Panc1 (cell line): ENCODE results near the gene RAB26. TPM values are rescaled to one million over a fixed set of nuclear protein-coding genes. Genes with fewer than 3 reads are reported as not detected.

Experiments
- ATAC-seq: fragments of 200-7000 bp; cut with Tn5 transposase; 2 replicates; pipeline ENCODE4 v1.9.1; 2020; ENCODE audit warnings: mild to moderate bottlenecking, moderate library complexity
- BruUV-seq: library from RNA; stranded (reverse); fragments of 400-500 nt; replicated peaks from 2 replicates; lab custom pipeline; 2021; lab: Mats Ljungman, UMichigan
- CTCF ChIA-PET: fragments of 300-600 bp; sonication (Branson Sonifier 250); formaldehyde crosslinking; loops from one replicate; lab custom pipeline; 2022; ENCODE audit warnings: antibody characterized with exemption; lab: Charles Lee
- POLR2A ChIA-PET: fragments of 300-600 bp; sonication (Branson Sonifier 250); formaldehyde crosslinking; loops from one replicate; lab custom pipeline; 2022; ENCODE audit warnings: antibody characterized with exemption; lab: Charles Lee
- DNase-seq: peaks from one replicate; pipeline ENCODE4 v3.0.0-alpha.2; 2010; ENCODE audit warnings: low read depth, low spot score
- H3K27ac ChIP-seq: 2 replicates; pipeline ENCODE4 v1.5.1; 2011; ENCODE audit warnings: mild to moderate bottlenecking, low read length, inconsistent platforms
- H3K27me3 ChIP-seq: fragments of 200-500 bp; sonication (Bioruptor generic); 2 replicates; pipeline ENCODE4 v1.6.0; 2014; ENCODE audit warnings: low read length, inconsistent platforms; ENCODE audit not compliant: control insufficient read depth, insufficient read depth
- H3K36me3 ChIP-seq: fragments of 200-500 bp; sonication (Bioruptor generic); 2 replicates; pipeline ENCODE4 v1.5.1; 2014; ENCODE audit warnings: inconsistent platforms, mild to moderate bottlenecking, low read length, moderate library complexity; ENCODE audit not compliant: control insufficient read depth, insufficient read depth
- H3K4me1 ChIP-seq: 2 replicates; pipeline ENCODE4 v1.5.1; 2011; ENCODE audit warnings: inconsistent platforms, mild to moderate bottlenecking, low read length, moderate library complexity; ENCODE audit not compliant: control insufficient read depth, insufficient read depth
- H3K4me3 ChIP-seq, 2 experiments: 2 replicates each; pipeline ENCODE4 v1.5.1; 2011 to 2012; ENCODE audit warnings: low read depth in 2 of 2, low read length in 2 of 2, mild to moderate bottlenecking in 2 of 2, inconsistent platforms in 1 of 2, moderate library complexity in 1 of 2
- H3K9me3 ChIP-seq: fragments of 200-500 bp; sonication (Bioruptor generic); 2 replicates; pipeline ENCODE4 v1.5.1; 2014; ENCODE audit warnings: low read depth, mild to moderate bottlenecking, inconsistent platforms, low read length, moderate library complexity; ENCODE audit not compliant: control insufficient read depth, insufficient read depth
- POLR2AphosphoS5 ChIP-seq: IDR thresholded peaks from 2 replicates; pipeline ENCODE4 v1.6.1; 2012; ENCODE audit warnings: mild to moderate bottlenecking, low read depth, low read length, moderate library complexity
- SIN3A ChIP-seq: IDR thresholded peaks from 2 replicates; pipeline ENCODE4 v1.6.1; 2012; ENCODE audit warnings: low read depth, mild to moderate bottlenecking, low read length, moderate library complexity, borderline replicate concordance; ENCODE audit not compliant: insufficient read depth
- TCF7L2 ChIP-seq: IDR thresholded peaks from 2 replicates; pipeline ENCODE4 v1.6.1; 2011; ENCODE audit warnings: mild to moderate bottlenecking, low read depth, low read length, inconsistent platforms
- in situ Hi-C: cut with HindIII; loops from 2 replicates; pipeline ENCODE4 v1.10.0; 2016; ENCODE audit warnings: low sequenced_read_pairs, low pct_unique_long_range_greater_than_20kb
- intact Hi-C: fragments of 100-400 bp; cut with micrococcal nuclease; formaldehyde crosslinking; loops from one replicate; pipeline ENCODE4 v1.10.0; 2022; ENCODE audit not compliant: unreplicated experiment
- total RNA-seq: library from RNA; stranded (reverse); gene quantifications from one replicate; pipeline ENCODE4 v1.2.1, GENCODE V29; 2021; ENCODE audit not compliant: unreplicated experiment
- TF ChIP-seq, protein P1 (sequence below): fragments of 450-650 bp; IDR thresholded peaks from 2 replicates; pipeline ENCODE4 v1.5.1; 2017; ENCODE audit warnings: mild to moderate bottlenecking
- TF ChIP-seq, protein P2 (sequence below), 2 experiments: IDR thresholded peaks; 2 replicates each; pipeline ENCODE4 v1.6.1; 2011 to 2012; ENCODE audit warnings: low read depth in 2 of 2, control low read depth in 1 of 2, low read length in 1 of 2, mild to moderate bottlenecking in 1 of 2, moderate library complexity in 1 of 2; ENCODE audit not compliant: insufficient read depth in 1 of 2

RAB26 gene
- total RNA-seq, 1 experiment from 2014 or later, result 92.2 TPM

DNA sequence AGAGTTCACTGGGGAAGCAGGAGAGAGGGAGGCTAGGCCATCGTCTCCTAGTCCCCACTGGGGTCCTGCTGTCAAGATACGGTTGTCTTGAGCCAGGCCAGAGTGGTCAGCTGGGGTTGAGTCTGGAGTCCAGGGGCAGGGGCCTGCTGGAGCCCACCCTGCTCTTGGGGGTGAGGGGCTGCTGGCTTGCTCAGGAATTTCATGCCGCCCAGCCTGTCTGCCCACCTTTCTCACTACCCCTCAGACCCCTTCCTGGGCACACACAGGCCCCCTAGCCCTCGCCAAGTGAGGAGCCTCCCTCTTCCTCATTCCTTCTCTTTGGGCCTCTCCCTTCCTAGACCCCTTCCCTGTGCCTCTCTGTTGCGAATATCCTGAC lies 8.4 kb downstream of the RAB26 start:
- Histone ChIP-seq H3K27me3 (no peaks in the 10 kb centered on the region), H3K27ac (peak overlapping the region; percentile 87), H3K4me1 (peaks cover 42% of the 10 kb centered on the region), H3K9me3 (no peaks in the 10 kb centered on the region), H3K4me3 (peak overlapping the region; percentile 98 to 99), H3K36me3 (peaks cover 15% of the 10 kb centered on the region; the same call in 1 of the 2 replicates)
- ATAC-seq (no peak), DNase-seq (no peak)
- TF ChIP-seq TCF7L2 (no peak), POLR2AphosphoS5 (no peak), SIN3A (no peak)
- TF ChIP-seq, protein P1, sequence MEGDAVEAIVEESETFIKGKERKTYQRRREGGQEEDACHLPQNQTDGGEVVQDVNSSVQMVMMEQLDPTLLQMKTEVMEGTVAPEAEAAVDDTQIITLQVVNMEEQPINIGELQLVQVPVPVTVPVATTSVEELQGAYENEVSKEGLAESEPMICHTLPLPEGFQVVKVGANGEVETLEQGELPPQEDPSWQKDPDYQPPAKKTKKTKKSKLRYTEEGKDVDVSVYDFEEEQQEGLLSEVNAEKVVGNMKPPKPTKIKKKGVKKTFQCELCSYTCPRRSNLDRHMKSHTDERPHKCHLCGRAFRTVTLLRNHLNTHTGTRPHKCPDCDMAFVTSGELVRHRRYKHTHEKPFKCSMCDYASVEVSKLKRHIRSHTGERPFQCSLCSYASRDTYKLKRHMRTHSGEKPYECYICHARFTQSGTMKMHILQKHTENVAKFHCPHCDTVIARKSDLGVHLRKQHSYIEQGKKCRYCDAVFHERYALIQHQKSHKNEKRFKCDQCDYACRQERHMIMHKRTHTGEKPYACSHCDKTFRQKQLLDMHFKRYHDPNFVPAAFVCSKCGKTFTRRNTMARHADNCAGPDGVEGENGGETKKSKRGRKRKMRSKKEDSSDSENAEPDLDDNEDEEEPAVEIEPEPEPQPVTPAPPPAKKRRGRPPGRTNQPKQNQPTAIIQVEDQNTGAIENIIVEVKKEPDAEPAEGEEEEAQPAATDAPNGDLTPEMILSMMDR, result no peak
- TF ChIP-seq, protein P2, sequence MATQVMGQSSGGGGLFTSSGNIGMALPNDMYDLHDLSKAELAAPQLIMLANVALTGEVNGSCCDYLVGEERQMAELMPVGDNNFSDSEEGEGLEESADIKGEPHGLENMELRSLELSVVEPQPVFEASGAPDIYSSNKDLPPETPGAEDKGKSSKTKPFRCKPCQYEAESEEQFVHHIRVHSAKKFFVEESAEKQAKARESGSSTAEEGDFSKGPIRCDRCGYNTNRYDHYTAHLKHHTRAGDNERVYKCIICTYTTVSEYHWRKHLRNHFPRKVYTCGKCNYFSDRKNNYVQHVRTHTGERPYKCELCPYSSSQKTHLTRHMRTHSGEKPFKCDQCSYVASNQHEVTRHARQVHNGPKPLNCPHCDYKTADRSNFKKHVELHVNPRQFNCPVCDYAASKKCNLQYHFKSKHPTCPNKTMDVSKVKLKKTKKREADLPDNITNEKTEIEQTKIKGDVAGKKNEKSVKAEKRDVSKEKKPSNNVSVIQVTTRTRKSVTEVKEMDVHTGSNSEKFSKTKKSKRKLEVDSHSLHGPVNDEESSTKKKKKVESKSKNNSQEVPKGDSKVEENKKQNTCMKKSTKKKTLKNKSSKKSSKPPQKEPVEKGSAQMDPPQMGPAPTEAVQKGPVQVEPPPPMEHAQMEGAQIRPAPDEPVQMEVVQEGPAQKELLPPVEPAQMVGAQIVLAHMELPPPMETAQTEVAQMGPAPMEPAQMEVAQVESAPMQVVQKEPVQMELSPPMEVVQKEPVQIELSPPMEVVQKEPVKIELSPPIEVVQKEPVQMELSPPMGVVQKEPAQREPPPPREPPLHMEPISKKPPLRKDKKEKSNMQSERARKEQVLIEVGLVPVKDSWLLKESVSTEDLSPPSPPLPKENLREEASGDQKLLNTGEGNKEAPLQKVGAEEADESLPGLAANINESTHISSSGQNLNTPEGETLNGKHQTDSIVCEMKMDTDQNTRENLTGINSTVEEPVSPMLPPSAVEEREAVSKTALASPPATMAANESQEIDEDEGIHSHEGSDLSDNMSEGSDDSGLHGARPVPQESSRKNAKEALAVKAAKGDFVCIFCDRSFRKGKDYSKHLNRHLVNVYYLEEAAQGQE (IDR thresholded peaks at IDR 0.05; ENCODE audit: insufficient read depth in 1 of 2, low read depth in 2 of 2, low read length in 1 of 2), result no peak
- intact Hi-C loops, result no loop called here
- ChIA-PET CTCF (interaction anchor here (0.7 kb wide), 1 partner anchor 982 kb away, joined by 4 read pairs; no protein-coding TSS in a partner anchor), POLR2A (interaction anchor here (0.5 kb wide), 1 partner anchor 12 kb away, joined by 3 read pairs; no protein-coding TSS in a partner anchor)
- in situ Hi-C loops, result no loop called here
- BruUV-seq, result TSS peak; percentile 90

DNA sequence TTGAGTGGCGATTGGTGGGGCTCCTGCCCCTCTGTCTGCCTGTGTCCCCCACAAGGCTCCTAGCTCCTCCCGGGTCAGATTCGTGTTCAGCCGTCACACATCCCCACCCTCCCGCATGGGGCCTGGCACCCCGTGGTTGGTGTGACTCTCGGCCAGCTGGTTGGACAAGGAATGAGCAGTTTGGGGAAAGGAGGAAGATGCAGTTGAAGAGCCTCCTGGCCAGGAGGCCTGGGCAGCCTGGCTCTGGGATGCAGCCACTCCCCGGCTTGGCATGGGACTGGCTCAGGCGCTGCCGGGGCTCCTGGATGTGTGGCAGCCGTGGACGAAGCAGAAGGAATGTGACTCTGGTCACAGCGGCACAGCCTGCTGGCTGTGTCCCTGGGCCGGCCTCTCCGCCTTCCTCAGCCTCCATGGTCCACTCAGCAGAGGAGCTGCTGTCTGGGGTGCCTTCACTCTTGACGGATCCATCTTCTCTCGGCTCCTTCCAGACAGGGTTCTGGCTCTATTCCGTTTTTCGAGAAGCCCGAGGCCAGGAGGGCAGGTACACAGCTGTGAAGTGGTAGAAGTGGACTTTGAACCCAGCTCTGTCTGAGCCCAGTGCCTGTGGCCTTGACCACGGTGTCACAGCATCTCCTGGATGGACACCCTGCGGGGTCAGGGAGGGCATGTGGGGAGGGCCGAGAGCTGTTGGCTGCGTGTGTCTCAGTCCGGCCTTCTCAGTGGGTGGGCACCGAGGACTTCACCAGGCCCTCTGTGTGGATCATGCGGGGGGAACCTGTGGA lies 9.2 kb downstream of the RAB26 start:
- Histone ChIP-seq H3K4me1 (peaks cover 39% of the 10 kb centered on the region), H3K4me3 (peak overlapping the region; percentile 98 to 99), H3K27ac (peak overlapping the region; percentile 87), H3K9me3 (no peaks in the 10 kb centered on the region), H3K36me3 (peaks cover 15% of the 10 kb centered on the region; the same call in 1 of the 2 replicates), H3K27me3 (no peaks in the 10 kb centered on the region)
- TF ChIP-seq, protein P2 (IDR thresholded peaks at IDR 0.05; ENCODE audit: insufficient read depth in 1 of 2, low read depth in 2 of 2, low read length in 1 of 2), result no peak
- no peak for TF ChIP-seq TCF7L2
- TF ChIP-seq, protein P1, result no peak
- TF ChIP-seq POLR2AphosphoS5, result no peak
- no peak for TF ChIP-seq SIN3A
- ChIA-PET POLR2A (interaction anchor here (0.5 kb wide), 1 partner anchor 11 kb away, joined by 3 read pairs; no protein-coding TSS in a partner anchor), CTCF (interaction anchor here (0.7 kb wide), 1 partner anchor 983 kb away, joined by 4 read pairs; no protein-coding TSS in a partner anchor)
- no peak for ATAC-seq
- DNase-seq, result no peak
- no TSS peak for BruUV-seq
- in situ Hi-C loops (no loop called here), intact Hi-C loops (no loop called here)
